OCI-LY7 (cell line): Measurements from ENCODE around the gene IL21.

Experiments
- EZH2phosphoT487 ChIP-seq: fragments of 200-600 bp; sonication (generic); IDR thresholded peaks from 2 replicates; pipeline ENCODE4 v1.6.1; 2018; ENCODE audit warnings: low read depth, borderline replicate concordance, mild to moderate bottlenecking, mixed run types, antibody characterized with exemption, low read length, moderate library complexity, mixed read lengths
- TF ChIP-seq, protein P1 (sequence below): fragments of 200-600 bp; sonication (generic); conservative IDR thresholded peaks from 2 replicates; pipeline ENCODE4 v1.5.1; 2014; ENCODE audit warnings: mild to moderate bottlenecking, antibody characterized with exemption, low read length, moderate library complexity, mixed read lengths

DNA sequence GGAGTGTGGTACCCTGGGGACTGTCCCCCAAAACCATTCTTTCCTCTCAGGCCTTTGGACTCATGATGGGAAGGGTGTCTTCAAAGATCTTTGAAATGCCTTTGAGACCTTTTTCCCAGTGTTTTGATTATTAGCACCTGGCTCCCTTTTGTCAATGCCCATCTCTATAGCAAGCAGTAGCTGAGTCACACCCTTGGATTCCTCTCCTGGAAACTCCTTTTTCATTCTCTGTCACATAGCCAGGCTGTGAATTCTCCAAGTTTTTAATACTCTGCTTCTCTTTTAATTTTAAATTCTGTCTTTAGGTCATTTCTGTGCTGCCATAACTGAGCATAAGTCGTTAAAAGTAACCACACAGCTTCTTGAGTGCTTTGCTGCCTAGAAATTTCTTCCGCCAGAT, 29.7 kb downstream of the IL21 start:
- TF ChIP-seq, protein P1, sequence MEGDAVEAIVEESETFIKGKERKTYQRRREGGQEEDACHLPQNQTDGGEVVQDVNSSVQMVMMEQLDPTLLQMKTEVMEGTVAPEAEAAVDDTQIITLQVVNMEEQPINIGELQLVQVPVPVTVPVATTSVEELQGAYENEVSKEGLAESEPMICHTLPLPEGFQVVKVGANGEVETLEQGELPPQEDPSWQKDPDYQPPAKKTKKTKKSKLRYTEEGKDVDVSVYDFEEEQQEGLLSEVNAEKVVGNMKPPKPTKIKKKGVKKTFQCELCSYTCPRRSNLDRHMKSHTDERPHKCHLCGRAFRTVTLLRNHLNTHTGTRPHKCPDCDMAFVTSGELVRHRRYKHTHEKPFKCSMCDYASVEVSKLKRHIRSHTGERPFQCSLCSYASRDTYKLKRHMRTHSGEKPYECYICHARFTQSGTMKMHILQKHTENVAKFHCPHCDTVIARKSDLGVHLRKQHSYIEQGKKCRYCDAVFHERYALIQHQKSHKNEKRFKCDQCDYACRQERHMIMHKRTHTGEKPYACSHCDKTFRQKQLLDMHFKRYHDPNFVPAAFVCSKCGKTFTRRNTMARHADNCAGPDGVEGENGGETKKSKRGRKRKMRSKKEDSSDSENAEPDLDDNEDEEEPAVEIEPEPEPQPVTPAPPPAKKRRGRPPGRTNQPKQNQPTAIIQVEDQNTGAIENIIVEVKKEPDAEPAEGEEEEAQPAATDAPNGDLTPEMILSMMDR = no peak
- no peak for TF ChIP-seq EZH2phosphoT487
